MM.1S (cell line): ENCODE data around the gene PKP4.

Experiments
- DNase-seq: peaks from one replicate; pipeline ENCODE4 v3.0.0-alpha.2; 2015
- H2AFZ ChIP-seq: fragments of 300-600 bp; sonication (generic); 2 replicates; pipeline ENCODE4 v1.6.0; 2016; ENCODE audit warnings: antibody characterized with exemption, low read length
- H3F3A ChIP-seq: fragments of 300-600 bp; sonication (generic); 2 replicates; pipeline ENCODE4 v1.6.1; 2016; ENCODE audit warnings: mild to moderate bottlenecking, antibody characterized with exemption, low read length, moderate library complexity, mixed read lengths; ENCODE audit not compliant: insufficient read depth
- H3K27ac ChIP-seq: fragments of 300-600 bp; sonication (generic); 2 replicates; pipeline ENCODE4 v1.5.1; 2016; ENCODE audit warnings: mild to moderate bottlenecking, low read length
- H3K27me3 ChIP-seq: fragments of 300-600 bp; sonication (generic); replicated peaks from 2 replicates; pipeline ENCODE4 v1.6.0; 2016; ENCODE audit warnings: low read length; ENCODE audit not compliant: insufficient read depth
- H3K36me3 ChIP-seq: fragments of 300-600 bp; sonication (generic); replicated peaks from 2 replicates; pipeline ENCODE4 v1.6.1; 2016; ENCODE audit warnings: mild to moderate bottlenecking, low read length, mixed read lengths; ENCODE audit not compliant: insufficient read depth
- H3K4me1 ChIP-seq: fragments of 300-600 bp; sonication (generic); 2 replicates; pipeline ENCODE4 v1.6.1; 2016; ENCODE audit warnings: low read length, mixed read lengths
- H3K4me2 ChIP-seq: fragments of 300-600 bp; sonication (generic); 2 replicates; pipeline ENCODE4 v1.6.0; 2016; ENCODE audit warnings: low read depth, low read length
- H3K4me3 ChIP-seq: fragments of 300-600 bp; sonication (generic); 2 replicates; pipeline ENCODE4 v1.5.1; 2016; ENCODE audit warnings: low read length, mixed read lengths
- H3K79me2 ChIP-seq: fragments of 300-600 bp; sonication (generic); 2 replicates; pipeline ENCODE4 v1.6.1; 2016; ENCODE audit warnings: mixed run types, low read length, mixed read lengths
- H3K9ac ChIP-seq: fragments of 300-600 bp; sonication (generic); 2 replicates; pipeline ENCODE4 v1.6.1; 2016; ENCODE audit warnings: low read length, mixed read lengths
- H3K9me2 ChIP-seq: fragments of 300-600 bp; sonication (generic); replicated peaks from 2 replicates; pipeline ENCODE4 v1.6.1; 2016; ENCODE audit warnings: mild to moderate bottlenecking, low read length, mixed read lengths; ENCODE audit not compliant: insufficient read depth
- H3K9me3 ChIP-seq: fragments of 300-600 bp; sonication (generic); replicated peaks from 2 replicates; pipeline ENCODE4 v1.6.1; 2016; ENCODE audit warnings: mild to moderate bottlenecking, low read length, mixed read lengths; ENCODE audit not compliant: insufficient read depth
- H4K20me1 ChIP-seq: fragments of 300-600 bp; sonication (generic); 2 replicates; pipeline ENCODE4 v1.6.1; 2016; ENCODE audit warnings: mild to moderate bottlenecking, low read length, moderate library complexity, mixed read lengths; ENCODE audit not compliant: insufficient read depth
- CTCF ChIP-seq: fragments of 300-600 bp; sonication (generic); IDR thresholded peaks from 2 replicates; pipeline ENCODE4 v1.5.1; 2016; ENCODE audit warnings: antibody characterized with exemption, low read length, mixed read lengths
- EZH2 ChIP-seq: fragments of 300-600 bp; sonication (generic); optimal IDR thresholded peaks from 2 replicates; pipeline ENCODE3; 2017; ENCODE audit warnings: low read depth, mild to moderate bottlenecking, antibody characterized with exemption, low read length, mixed read lengths
- EZH2phosphoT487 ChIP-seq: fragments of 300-600 bp; sonication (generic); IDR thresholded peaks from 2 replicates; pipeline ENCODE4 v1.6.1; 2018; ENCODE audit warnings: antibody characterized with exemption, low read length

PKP4 gene

GRCh38 chr2:158719403-158719802 is 262.7 kb downstream of the PKP4 start:
- H3K9me3 ChIP-seq, result no peaks in the 10 kb centered on the region
- no peak overlapping the region for H3K9ac ChIP-seq
- no peak overlapping the region for H3K4me2 ChIP-seq
- H3K27ac ChIP-seq, result no peak overlapping the region
- H3F3A ChIP-seq, result no peaks in the 10 kb centered on the region
- H4K20me1 ChIP-seq, result no peaks in the 10 kb centered on the region
- no peak for DNase-seq
- H3K4me1 ChIP-seq, result no peaks in the 10 kb centered on the region
- H3K9me2 ChIP-seq, result no peaks in the 10 kb centered on the region
- H3K27me3 ChIP-seq, result no peaks in the 10 kb centered on the region
- TF ChIP-seq CTCF (no peak), EZH2 (no peak), EZH2phosphoT487 (no peak)
- H3K36me3 ChIP-seq, result no peaks in the 10 kb centered on the region
- no peak overlapping the region for H2AFZ ChIP-seq
- no peak overlapping the region for H3K4me3 ChIP-seq
- no peaks in the 10 kb centered on the region for H3K79me2 ChIP-seq

GRCh38 chr2:158722266-158723105 is 265.7 kb downstream of the PKP4 start:
- TF ChIP-seq EZH2phosphoT487, result no peak
- no peak for TF ChIP-seq CTCF
- no peak for TF ChIP-seq EZH2
- Histone ChIP-seq H3F3A (no peaks in the 10 kb centered on the region), H3K9ac (no peak overlapping the region), H4K20me1 (no peaks in the 10 kb centered on the region), H3K79me2 (no peaks in the 10 kb centered on the region), H3K27ac (no peak overlapping the region), H3K36me3 (no peaks in the 10 kb centered on the region), H3K9me3 (no peaks in the 10 kb centered on the region), H3K4me2 (no peak overlapping the region), H3K27me3 (no peaks in the 10 kb centered on the region), H3K9me2 (no peaks in the 10 kb centered on the region), H3K4me3 (no peak overlapping the region), H2AFZ (no peak overlapping the region), H3K4me1 (no peaks in the 10 kb centered on the region)
- no peak for DNase-seq

- Histone ChIP-seq H3K36me3 (no peaks in the 10 kb centered on the region), H3K4me3 (no peak overlapping the region), H3K9me2 (no peaks in the 10 kb centered on the region), H4K20me1 (no peaks in the 10 kb centered on the region), H3K27ac (no peak overlapping the region), H3K9me3 (no peaks in the 10 kb centered on the region), H3F3A (no peaks in the 10 kb centered on the region), H3K9ac (no peak overlapping the region), H3K4me2 (no peak overlapping the region), H2AFZ (no peak overlapping the region), H3K4me1 (no peaks in the 10 kb centered on the region), H3K79me2 (no peaks in the 10 kb centered on the region), H3K27me3 (no peaks in the 10 kb centered on the region)
- no peak for DNase-seq
- no peak for TF ChIP-seq EZH2phosphoT487
- TF ChIP-seq CTCF, result no peak
- TF ChIP-seq EZH2, result no peak
These were observed 266.6 kb downstream of the PKP4 start for GRCh38 chr2:158723181-158723838.
